Measurements from ENCODE around the gene SDSL. TPM values are rescaled to one million over a fixed set of nuclear protein-coding genes. Genes with fewer than 3 reads are reported as not detected.

SDSL gene
- total and polyA plus RNA-seq, 9 donors: 0.43 to 19.3 (median 3.7) TPM

- H3K4me3 ChIP-seq: no peak overlapping the region
- WGBS, 3 donors: 34 to 43% (median 38%) methylated on average over 4 of the region's 4 CpGs
- H3K4me1 ChIP-seq (ENCODE audit: insufficient read depth): no peaks in the 10 kb centered on the region
- H3K9me3 ChIP-seq: no peaks in the 10 kb centered on the region
- TF ChIP-seq CTCF (IDR thresholded peaks at IDR 0.05) (no peak), POLR2A (IDR thresholded peaks at IDR 0.05) (no peak), EP300 (IDR thresholded peaks at IDR 0.05) (no peak)
- intact Hi-C loops (cut with DNase I): no loop called here
- H3K27me3 ChIP-seq: no peaks in the 10 kb centered on the region
- no peaks in the 10 kb centered on the region for H3K36me3 ChIP-seq
- DNase-seq: no peak
- no peak overlapping the region for H3K27ac ChIP-seq
Observed at GRCh38 chr12:113486722-113487121, 64.5 kb downstream of the SDSL start.

Other genes with a start within 250 kb of the SDSL start
- 10 to 100 TPM; 54.0 to 77.5 (median 71.4) TPM for gene DDX54, start 236.9 kb upstream of the SDSL start, total RNA-seq
- gene DDX54, start 236.9 kb upstream of the SDSL start, polyA plus RNA-seq: 10 to 100 TPM; 10.8 to 42.4 TPM
- gene RITA1, start 236.7 kb upstream of the SDSL start, total RNA-seq: 10 to 100 TPM; 13.6 to 19.4 (median 15.4) TPM
- gene RITA1, start 236.7 kb upstream of the SDSL start, polyA plus RNA-seq: 10 to 100 TPM in 1 of 2 donors, 1 to 10 TPM in 1; 6.8 to 11.0 TPM
- gene TPCN1, start 200.9 kb upstream of the SDSL start, total RNA-seq: 10 to 100 TPM; 29.8 to 65.6 (median 54.8) TPM
- gene TPCN1, start 200.9 kb upstream of the SDSL start, polyA plus RNA-seq: 10 to 100 TPM; 28.0 to 40.3 TPM
- 100 to 1,000 TPM in 3 of 7 donors, 10 to 100 TPM in 4; 36.9 to 117 (median 88.0) TPM for gene SLC8B1, start 87.3 kb upstream of the SDSL start, total RNA-seq
- gene SLC8B1, start 87.3 kb upstream of the SDSL start, polyA plus RNA-seq: 10 to 100 TPM; 61.0 to 72.9 TPM
- gene PLBD2, start 63.8 kb upstream of the SDSL start, total RNA-seq: 100 to 1,000 TPM in 1 of 7 donors, 10 to 100 TPM in 6; 31.5 to 101 (median 81.9) TPM
- 100 to 1,000 TPM in 1 of 2 donors, 10 to 100 TPM in 1; 45.0 to 135 TPM for gene PLBD2, start 63.8 kb upstream of the SDSL start, polyA plus RNA-seq
- 10 to 100 TPM in 1 of 7 donors, 1 to 10 TPM in 2, under 1 TPM in 2, not detected in 2; 0.20 to 12.8 (median 1.0) TPM for gene SDS, start 18.5 kb upstream of the SDSL start, total RNA-seq
- 1 to 10 TPM in 1 of 2 donors, under 1 TPM in 1; 0.36 to 1.4 TPM for gene SDS, start 18.5 kb upstream of the SDSL start, polyA plus RNA-seq
- not detected for gene LHX5, start 49.5 kb downstream of the SDSL start, total RNA-seq
- gene LHX5, start 49.5 kb downstream of the SDSL start, polyA plus RNA-seq: not detected